ENCODE results near the gene LYRM2.
A peak's percentile ranks its signal among the peaks of the same experiment; 100 is the strongest.
"Not testable (repeated sequence)": the region's sequence is repeated elsewhere in the genome, so short reads cannot be mapped to it uniquely, and the experiment has no call there.

Gene LYRM2

DNA sequence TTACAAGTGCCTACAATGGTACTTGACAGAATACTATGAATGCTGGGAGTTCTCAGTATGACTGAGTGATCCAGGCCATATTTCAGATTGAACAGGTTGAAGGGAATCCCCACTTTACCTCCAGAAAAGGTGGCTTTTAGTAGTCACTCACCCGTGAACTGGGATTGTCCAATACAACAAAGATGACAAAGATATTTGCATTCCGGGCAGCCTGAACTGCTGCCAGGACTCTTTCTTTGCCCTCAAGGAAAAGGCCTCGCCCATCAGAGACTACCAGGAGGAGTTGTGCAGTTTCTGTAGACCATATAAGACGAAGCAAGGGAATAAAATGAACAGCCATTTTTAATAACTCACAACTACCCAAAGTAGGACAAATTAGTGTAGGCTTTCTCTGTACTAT lies 6.3 kb upstream of the LYRM2 start:
- no peak for DNase-seq

DNA sequence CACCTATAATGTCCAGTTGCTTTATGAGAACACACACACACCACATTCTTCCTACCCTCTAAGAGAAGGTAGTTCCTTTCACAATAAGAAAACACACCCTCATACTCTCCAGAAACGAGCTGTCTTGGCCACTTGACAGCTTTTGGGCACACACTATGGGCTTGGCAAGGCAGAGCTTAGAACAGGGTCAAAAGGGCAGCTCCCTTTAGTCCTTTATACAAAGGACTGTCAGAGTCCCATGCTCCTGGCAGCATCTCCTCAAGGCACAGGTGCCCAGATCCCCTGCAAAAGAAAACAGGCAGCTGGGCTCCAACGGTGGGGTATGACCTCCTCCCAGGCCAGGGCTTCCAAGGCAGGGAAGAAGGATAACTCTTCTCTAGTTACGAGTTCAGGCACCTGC lies 4.9 kb upstream of the LYRM2 start:
- DNase-seq = no peak

DNA sequence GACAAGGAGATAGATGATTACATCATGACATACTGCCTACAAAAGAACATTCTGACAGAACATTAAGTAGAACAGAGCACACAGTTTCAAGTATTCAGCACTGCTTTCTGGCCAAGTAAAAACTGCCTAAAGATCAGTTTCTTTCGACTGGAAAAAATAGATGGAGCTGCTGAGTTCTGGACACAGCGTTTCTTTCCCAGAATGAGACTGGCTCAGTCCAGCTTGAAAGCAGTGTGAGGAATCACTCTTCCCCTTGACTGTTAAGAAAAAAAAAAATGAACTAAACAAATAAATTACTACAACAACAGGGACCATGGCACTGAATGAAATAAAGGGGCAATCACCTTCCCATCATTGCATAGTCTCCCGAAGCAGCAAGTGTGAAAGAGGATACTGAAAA lies 4.4 kb upstream of the LYRM2 start:
- DNase-seq = no peak

DNA sequence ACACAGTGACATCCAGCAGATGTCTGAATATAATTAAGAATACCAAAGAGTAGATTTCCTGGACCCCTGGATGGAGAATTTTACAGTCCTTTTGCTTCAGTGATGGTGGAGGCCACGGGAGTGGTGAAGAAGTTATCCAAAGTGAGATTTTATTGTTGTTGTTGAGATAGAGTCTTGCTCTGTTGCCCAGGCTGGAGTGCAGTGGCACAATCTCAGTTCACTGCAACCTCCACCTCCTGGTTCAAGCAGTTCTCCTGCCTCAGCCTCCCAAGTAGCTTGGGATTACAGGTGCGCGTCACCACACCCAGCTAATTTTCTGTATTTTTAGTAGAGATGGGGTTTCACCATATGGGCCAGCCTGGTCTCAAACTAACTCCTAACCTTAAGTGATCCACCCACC lies 3.0 kb upstream of the LYRM2 start:
- DNase-seq = not testable (repeated sequence)

DNA sequence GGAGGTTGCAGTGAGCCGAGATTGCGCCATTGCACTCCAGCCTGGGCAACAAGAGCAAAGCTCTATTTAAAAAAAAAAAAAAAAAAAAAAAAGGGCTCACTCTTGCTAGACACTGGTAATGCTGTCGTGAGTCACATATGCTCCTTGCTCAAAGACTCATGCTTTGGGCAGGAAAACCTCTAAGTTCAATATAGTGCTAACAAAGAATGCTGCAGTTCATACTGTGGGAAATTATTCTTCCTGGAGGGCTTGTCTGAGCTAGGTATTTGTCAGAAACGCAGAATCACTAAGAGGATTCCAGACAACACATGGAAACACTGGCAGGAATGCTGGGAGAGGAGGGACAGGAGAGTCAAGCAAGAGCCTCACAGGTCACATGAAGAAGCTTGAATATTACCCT lies 2.3 kb upstream of the LYRM2 start:
- DNase-seq = no peak

DNA sequence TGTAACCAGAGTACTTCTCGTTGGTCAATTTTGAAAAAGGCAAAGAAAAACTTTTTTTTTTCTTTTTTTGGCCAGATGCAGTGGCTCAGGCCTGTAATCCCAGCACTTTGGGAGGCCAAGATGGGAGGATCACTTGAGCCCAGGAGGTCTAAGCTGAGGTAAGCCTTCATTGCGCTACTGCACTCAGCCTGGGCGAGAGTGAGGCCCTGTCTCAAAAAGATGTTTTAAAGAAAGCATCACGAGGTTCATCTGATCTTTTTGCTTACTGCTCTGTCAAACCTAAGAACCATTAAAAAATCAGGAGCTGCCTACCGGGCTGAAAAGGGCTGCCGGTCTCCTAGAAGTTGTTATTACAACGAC lies 607 bp downstream of the LYRM2 start:
- no peak for DNase-seq

DNA sequence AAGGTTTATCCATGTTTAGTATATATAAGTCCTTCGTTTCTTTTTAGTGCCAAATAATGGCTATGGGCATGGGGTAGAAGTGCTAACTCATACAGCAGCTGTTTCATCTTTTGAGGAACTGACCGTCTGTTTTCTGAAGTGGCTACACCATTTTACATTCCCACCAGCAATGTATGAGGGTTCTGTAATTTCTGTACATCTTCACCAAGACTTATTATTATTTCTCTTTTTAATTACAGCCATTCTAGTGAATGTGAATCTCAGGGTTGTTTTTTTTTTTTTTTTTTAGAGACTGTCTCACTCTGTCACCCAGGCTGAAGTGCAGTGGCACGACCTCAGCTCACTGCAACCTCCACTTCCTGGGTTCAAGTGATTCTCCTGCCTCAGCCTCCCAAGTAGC lies 2.1 kb downstream of the LYRM2 start:
- not testable (repeated sequence) for DNase-seq

DNA sequence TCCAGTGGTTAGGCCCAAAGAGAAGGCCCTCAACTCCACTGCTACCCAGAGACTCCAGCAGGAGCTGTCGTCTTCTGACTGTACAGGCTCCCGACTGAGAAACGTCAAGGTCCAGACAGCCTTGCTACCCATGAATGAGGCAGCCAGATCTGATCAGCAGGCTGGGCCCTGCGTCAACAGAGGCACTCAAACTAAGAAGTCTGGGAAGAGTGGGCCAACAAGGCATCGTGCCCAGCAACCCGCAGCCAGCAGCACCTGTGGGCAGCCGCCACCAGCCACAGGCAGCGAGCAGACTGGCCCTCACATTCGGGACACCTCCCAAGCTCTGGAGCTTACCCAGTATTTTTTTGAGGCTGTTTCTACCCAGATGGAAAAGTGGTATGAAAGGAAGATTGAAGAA lies 8.1 kb downstream of the LYRM2 start:
- DNase-seq = no peak

DNA sequence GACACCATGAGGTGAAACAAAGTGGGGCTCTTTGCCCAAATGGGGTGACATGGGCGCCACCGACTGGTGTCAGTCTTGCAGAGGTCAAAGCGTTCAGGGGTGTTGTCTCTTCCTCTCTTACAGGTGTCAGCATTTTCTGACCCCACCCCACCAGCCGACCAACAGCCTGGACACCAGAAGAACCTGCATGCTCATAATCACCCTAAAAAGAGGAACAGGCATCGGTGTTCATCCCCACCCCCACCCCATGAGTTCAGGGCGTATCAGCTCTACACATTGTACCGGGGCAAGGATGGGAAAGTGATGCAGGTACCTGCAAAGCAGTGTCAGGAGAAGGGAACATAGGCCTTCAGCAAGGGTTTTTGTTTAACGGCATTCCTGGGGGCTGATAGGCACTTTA lies 14.8 kb downstream of the LYRM2 start:
- no peak for DNase-seq

DNA sequence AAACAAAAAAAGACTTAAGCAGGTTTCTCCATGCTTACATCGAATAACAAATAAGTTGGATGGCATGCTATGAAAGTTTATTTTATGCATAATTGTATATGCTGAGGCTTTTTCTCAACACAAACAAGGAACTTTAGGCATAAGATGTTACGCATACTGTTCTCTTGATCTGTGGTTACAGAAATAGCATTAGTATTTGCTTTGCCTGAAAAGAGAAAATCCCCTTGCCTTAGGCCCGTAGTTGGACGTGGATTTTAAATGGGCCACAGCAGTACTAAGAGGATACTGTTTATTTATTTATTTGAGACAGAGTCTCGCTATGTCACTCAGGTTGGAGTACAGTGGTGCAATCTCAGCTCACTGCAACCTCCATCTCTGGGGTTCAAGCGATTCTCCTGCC lies 19.0 kb downstream of the LYRM2 start:
- no peak for DNase-seq

DNA sequence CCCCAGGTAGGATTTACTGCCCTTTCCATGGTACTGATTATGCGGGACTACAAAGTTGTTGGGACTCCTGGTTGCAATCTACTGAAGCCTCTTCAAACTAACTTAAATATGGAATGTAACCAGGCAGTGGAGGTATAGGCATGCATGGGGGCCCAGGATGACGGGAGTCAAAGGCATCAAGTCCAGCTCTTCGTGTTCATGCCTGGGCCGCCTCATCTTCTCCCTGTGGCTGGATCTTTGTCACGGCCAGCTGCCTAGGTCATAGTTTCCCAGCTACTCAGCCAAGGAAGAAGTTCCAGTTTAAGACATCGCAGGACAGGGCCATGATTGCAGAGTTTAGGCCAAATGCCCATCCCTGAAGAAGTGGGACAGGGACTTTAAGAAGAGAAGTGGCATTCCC lies 20.5 kb downstream of the LYRM2 start:
- no peak for DNase-seq

DNA sequence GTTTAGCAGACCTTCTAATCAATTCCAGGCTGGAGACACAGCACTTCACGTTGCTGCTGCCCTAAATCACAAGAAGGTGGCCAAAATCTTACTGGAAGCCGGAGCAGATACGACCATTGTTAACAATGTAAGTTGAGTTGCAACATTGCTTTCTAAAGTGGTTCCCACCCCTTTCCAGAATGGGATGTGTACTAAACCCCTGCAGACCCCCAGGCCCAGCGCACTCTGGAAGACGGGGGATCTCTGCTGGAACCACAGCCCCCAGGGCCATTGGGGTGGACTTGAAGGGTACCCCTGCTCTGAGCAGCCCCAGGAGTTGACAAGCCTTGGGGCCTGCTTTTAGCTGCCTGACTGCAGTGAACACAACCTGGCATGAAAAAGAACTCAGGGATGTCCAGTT lies 22.0 kb downstream of the LYRM2 start:
- DNase-seq = no peak

DNA sequence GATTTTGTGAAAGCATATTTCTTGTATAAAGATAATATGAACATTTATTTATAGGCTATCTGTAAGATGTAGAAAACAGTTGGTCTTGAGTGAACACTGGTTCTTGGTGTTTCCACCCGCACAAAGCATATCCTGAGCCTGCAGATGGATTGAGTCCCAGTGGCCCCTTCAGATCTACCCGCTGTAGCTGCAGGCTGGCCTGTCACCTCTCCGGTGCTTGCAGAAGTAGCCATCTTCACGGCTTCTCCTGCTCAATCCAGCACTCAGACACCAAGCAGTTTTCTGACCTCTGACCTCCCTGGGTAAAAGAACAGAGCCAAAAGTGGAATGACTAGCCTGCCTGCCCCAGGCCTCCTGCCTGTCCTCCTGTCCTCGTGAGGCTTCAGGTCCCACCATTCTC lies 22.7 kb downstream of the LYRM2 start:
- DNase-seq = no peak

DNA sequence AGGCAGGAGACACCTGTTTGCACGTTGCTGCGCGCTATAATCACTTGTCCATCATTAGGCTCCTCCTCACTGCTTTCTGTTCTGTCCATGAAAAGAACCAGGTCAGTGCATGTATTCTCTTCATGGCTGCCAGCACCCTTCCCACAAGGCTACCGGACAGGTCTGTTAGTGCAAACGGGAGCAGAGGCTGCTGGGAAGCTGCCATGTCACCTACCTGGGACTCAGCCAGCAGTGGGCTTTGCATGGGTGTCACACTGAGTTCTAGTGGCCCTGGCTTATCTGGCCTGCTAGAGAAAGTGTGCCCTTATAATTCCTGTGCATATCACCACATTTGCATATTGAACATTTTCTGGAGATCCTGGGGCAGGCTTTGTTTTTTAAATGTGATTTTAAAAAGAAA lies 24.8 kb downstream of the LYRM2 start:
- no peak for DNase-seq

DNA sequence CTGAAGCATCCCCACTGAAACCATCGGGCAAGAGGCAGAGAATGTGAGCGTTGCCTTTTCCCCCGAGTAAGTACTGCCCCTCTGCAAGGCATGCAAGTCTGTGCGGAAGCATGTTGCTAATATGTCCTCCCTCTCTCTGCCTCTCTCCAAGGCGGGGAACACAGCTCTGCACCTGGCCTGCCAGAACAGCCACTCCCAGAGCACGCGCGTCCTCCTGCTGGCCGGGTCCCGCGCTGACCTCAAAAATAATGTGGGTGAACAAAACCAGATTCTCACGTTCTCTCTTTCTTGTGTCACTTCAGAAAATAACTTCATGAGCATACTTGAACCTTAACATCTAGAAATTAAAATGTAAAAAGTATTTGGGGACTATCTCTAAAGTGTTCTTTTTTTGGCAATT lies 26.4 kb downstream of the LYRM2 start:
- no peak for DNase-seq

DNA sequence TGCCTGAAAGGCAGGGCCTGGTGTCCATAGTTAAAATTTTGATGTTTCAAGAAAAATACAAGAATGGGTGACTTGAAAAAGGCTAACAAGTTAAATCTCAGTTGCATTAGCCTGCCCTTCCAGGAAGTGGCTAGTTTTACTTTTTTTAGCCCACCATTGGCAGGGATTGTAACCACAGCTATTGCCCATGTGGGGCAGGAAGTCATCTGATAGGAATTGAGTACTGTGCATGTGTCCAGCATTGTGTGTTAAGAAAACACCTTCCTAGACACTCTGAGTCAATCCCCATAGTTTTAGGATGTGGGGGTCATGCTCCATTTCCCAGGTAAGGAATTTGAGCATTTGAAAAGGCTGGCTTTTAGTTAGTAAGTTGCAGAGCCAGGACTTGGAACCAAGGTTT lies 26.9 kb downstream of the LYRM2 start:
- no peak for DNase-seq

DNA sequence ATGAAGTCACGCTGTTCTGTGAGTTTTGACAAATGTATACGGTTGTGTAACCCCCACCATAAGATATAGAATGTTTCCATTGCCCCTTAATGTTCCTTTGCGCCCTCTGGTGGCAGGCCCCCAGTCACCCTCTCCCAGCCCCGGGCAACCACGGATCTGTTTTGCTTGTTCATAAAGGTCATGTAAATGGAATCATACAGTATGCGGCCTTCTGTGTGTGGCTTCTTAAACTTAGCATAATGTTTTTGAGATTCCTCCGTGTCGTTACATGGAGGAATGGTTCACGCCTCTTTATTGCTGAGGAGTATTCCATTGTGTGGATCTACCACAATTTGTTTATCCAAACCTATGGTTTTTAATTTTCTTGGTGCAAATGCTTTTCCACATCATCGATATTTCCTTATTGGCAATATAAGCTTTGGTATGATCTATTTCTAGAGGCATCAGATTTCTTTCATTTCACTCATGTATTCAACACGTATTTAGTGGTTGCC lies 28.4 kb downstream of the LYRM2 start:
- peak; percentile 32 for DNase-seq

DNA sequence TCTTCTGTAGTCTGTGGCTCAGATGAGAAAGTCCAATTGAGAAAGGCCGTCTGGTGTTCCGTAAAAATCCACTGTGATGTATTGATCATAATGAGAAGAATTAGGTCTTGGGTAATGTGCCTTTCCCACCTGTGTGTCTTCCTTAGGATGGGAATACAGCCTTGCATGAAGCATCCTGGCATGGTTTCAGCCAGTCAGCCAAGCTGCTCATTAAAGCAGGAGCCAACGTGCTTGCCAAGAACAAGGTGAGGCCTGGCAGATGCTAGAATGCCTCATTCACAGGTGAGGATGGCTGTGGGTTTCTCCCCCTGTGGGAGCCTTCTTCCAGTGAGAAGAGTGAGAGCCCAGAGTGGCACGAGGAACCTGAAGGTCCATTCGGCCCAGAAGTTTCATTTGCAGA lies 32.7 kb downstream of the LYRM2 start:
- no peak for DNase-seq

DNA sequence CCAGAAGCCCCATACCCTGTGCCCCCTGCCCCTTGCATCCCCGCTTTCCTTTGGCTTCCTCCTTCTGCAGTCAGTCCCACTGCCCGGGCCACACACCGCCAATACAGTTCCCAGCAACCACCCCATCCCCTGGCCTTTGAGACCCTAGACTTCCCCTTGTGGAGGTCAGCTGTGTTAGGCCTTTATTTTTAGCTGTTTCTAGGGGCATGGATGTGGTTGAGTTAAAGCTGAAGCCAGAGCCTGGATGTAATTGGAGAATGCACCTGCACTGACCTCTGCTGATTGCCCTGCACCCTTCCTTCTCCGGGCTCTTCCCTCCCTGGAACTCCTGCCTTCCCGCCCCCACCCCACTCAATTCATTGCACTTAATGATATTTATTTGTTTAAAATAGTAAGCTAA lies 33.9 kb downstream of the LYRM2 start:
- no peak for DNase-seq

DNA sequence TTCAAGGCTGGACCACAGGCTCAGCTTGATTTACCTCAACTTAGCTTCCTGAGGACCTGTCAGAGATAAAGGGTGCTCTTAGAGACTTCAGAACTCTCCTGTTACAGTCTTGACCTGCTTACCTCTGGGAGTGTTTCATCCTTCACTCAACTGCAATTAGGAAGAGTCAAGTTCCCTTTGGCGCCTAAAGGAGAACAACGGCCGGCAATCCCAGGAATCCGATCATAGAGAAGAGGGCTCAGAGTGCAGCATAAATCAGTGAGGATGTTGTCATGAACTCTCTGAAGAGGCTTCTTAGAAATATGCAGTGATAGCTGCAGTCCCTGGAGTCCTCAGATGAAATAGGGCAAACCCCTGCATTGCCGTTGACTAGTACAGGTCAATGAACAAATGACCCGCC lies 36.4 kb downstream of the LYRM2 start:
- no peak for DNase-seq

DNA sequence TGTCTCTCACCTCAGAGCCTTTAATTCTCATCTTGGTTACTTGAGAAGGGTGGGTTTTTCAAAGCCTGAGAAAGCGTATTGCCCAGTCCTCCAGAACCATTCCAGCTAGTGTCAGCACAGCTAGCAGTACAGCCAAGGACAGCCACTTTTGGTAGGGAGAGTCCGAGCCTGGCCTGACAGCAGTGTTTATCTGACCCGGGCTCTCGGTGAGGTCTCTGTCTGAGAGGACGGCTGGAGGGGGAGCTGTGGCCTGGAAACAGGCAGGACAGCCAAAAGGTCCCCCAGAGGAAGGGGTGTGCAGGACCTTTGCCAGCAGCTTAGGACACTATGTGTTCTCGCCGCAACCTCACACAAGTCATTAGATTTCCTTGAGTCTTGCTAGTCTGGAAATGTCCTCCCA lies 38.8 kb downstream of the LYRM2 start:
- no peak for DNase-seq

DNA sequence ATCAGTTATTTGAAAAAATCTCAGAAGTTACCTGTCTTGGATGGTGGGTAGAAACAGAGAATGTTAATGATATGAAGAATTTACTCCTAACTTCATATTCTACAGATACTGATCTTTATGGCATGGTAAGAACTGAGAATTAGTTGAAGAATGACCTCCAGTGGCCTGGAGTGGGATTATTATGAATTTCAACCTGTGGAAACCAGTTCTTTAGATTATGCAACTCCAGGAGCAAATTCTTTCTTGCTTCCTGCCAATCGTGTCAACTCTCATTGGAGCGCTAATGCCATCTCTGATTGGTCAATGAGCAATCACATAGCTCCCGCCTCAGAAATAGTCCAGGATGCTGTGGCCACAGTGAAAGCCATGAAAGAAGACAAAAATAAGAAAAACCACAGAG lies 40.6 kb downstream of the LYRM2 start:
- peak; percentile 61 for DNase-seq

DNA sequence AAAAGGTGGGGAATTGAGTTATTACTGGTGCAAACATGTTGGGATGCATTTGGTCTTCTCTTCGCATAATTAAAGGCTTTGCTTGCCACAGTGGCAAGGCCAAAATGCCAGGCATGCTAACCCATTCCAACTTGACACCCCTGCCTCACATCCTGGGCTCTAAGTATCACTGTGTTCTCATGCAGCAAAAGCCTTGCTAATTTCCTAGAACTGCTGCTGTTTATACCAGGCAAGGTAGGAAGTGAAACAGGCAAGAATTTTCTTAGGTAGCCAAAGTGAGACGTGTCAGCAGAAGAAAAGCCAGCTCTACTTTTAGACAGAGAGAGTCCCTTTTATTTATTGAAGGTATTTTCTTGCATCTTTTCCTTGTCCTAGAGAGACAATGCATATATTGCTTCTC lies 41.2 kb downstream of the LYRM2 start:
- no peak for DNase-seq

DNA sequence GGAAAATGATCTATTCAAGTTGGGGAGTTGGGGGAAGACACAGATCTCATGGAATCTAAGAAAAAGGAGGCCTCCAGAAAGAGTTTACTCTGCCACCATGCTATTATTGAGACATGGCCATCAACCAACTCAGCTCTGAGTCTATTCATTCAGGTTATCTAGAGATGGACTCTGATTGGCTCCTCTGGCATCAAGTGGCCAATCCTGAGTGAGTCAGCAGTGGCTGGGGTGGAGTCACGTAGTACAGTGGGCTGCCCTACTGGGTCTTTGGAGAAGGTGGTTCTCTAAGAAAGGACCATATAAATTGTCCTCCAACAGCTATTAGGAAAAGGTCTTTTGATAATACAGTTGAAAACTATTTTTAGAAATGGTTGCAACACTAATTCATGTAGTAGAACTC lies 42.1 kb downstream of the LYRM2 start:
- no peak for DNase-seq

DNA sequence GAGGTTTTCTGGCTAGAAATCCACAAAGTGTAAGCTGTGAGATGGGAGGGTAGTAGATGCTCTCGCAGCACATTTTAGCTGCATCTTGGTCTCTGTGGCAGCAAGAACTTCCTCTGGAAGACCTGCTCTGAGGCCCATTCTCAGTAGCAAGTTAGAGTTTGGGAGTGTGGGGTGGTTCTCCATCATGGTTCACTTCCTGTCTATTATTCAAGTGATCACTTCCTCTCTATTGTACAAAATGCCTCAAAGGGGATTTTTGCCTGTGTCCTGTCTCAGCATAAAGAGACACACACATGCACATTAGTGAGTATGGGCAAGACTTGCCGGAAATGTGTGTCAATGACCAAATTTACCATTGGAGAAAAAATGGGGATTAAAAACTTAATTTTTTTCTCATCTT lies 42.5 kb downstream of the LYRM2 start:
- peak; percentile 40 for DNase-seq

DNA sequence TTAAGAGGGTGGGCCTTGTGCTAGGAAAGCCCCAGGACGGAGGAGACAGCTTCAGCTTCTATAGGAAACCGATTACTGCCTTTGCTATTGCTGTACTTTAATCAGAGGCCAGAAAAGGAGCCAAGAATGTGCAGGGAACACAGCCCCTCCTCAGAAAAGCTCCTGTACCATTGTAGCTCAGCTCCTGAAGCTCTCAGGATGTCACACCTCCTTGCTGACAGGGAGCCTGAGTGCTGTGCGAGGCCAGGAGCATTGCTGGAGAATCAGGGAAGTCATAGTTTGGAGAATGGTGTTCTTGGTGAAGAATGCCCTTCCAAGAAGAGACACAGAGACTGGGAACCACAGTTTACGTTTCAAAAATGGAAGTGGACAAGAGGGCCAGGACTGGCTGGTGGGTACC lies 46.8 kb downstream of the LYRM2 start:
- DNase-seq = no peak

Measured in DMS153 (cell line).